Heart left ventricle (tissue), 16 donors: ENCODE measurements around the gene DSCAML1. TPM values are rescaled to one million over a fixed set of nuclear protein-coding genes. Genes with fewer than 3 reads are reported as not detected.

Source experiments
- ATAC-seq, 4 donors: fragments of 200-7000 bp; cut with Tn5 transposase; one replicate each; pipeline ENCODE4 v1.9.1; 2020 to 2022; ENCODE audit warnings: moderate library complexity in 4 of 4, mild to moderate bottlenecking in 3 of 4, moderate number of reproducible peaks in 1 of 4
- DNase-seq, 5 donors: peaks; one replicate each; pipeline ENCODE4 v3.0.0-alpha.2; 2020
- H3K27ac ChIP-seq, 12 donors: fragments of 200-600 bp; sonication (generic) in 4 of 12; one replicate each; pipeline versions ENCODE4 v1.5.0 to v1.8.0; 2016 to 2022; ENCODE audit warnings: mild to moderate bottlenecking in 2 of 12
- H3K27me3 ChIP-seq, 9 donors: fragments of 200-600 bp; sonication (generic) in 2 of 9; one replicate each; pipeline versions ENCODE4 v1.5.1 to v1.8.0; 2016 to 2022; ENCODE audit warnings: mild to moderate bottlenecking in 3 of 9
- H3K36me3 ChIP-seq, 9 donors: fragments of 200-600 bp; sonication (generic) in 2 of 9; one replicate each; pipeline versions ENCODE4 v1.5.0 to v1.8.0; 2018 to 2022; ENCODE audit warnings: mild to moderate bottlenecking in 2 of 9
- H3K4me1 ChIP-seq, 12 donors: fragments of 200-600 bp; sonication (generic) in 4 of 12; one replicate each; pipeline versions ENCODE4 v1.5.0 to v1.8.0; 2016 to 2022; ENCODE audit warnings: mild to moderate bottlenecking in 3 of 12
- H3K4me3 ChIP-seq, 12 donors: fragments of 200-600 bp; sonication (generic) in 4 of 12; one replicate each; pipeline versions ENCODE4 v1.5.0 to v1.8.0; 2017 to 2022; ENCODE audit warnings: mild to moderate bottlenecking in 9 of 12, moderate library complexity in 4 of 12
- H3K9me3 ChIP-seq, 12 donors: fragments of 200-600 bp; sonication (generic) in 4 of 12; one replicate each; pipeline versions ENCODE4 v1.5.0 to v1.8.0; 2016 to 2022; ENCODE audit warnings: mild to moderate bottlenecking in 1 of 12
- POLR2A ChIP-seq, 2 donors: fragments of 450-650 bp; IDR thresholded peaks; one replicate each; pipeline ENCODE4 v1.6.1; 2017; ENCODE audit warnings: antibody characterized with exemption in 2 of 2, mild to moderate bottlenecking in 2 of 2, moderate library complexity in 2 of 2
- WGBS, 4 donors: extraction: QIAGEN DNeasy Blood & Tissue Kit in 2 of 4; methylation state at CpG; one replicate each; pipeline versions ENCODE4 v1.1.5 to v1.1.7; 2013 to 2018; 5-methylcytosine and 5-hydroxymethylcytosine counted together
- intact Hi-C, 10 donors: fragments of 100-400 bp; cut with DNase I; formaldehyde crosslinking; loops; one replicate each; pipeline versions ENCODE4 v1.11.1 to v1.14.2; 2022
- polyA plus RNA-seq, 2 donors: library from polyadenylated mRNA; stranded (reverse); fragments of 200-250 nt; gene quantifications; one replicate each; pipeline ENCODE4 v1.2.3, GENCODE V29; 2013
- total RNA-seq, 9 donors: library from RNA; depleted of rRNA in 2 of 9; stranded (reverse); fragments of >200 nt in 2 of 9; fragmentation: NEBNext Ultra II Directional in 3 of 9; extraction: Animal tissue kit (Norgen Biotek cat#: 25700) in 3 of 9; gene quantifications; one replicate each; pipeline versions ENCODE4 v1.1.0 to v1.2.4, GENCODE V29; 2016 to 2023
- TF ChIP-seq, protein P1 (sequence below), 12 donors: fragments of 200-600 bp; sonication (generic) in 4 of 12; IDR thresholded peaks; one replicate each; pipeline versions ENCODE4 v1.5.0 to v1.8.0; 2018 to 2022; ENCODE audit warnings: antibody characterized with exemption in 12 of 12, mild to moderate bottlenecking in 5 of 12
- donor health status: ischemic (EF 13 %, LVEDD 7.1; RV severe dilation, severe dysfunction).
- donor health status: healthy with polysubstance abuse.
- donor health status: DM: no; HTN: yes; CAD: no.
- donor health status: DM: no; HTN: no; CAD: no.
- donor health status: ischemic (EF 25% LVEDD 6.9; RV normal size, moderate dysfunction).
- donor health status: ischemic (EF 25% LVEDD 5.7; RV mildly dilated, moderate dysfunction).
- donor health status: healthy.
- donor health status: DM: yes; HTN: yes; CAD: no.
- donor health status: ischemic (EF 35%, LVEDD 5.7; RV mildly dilated, moderate dysfunction).
- donor health status: nonischemic (EF 11% LVEDD 7.7; RV severe dilation, severe dysfunction).
- donor health status: DM: yes; HTN: yes; CAD: no.
- donor health status: PGD.
- donor health status: ischemic (EF 29% LVEDD 5.4; RV normal size, mild dysfunction).
- donor health status: nonischemic (EF 23%, LVEDD 6.1; RV moderate dilation, normal function).

DSCAML1 gene
- total and polyA plus RNA-seq, 11 donors, result 0.05 to 1.7 (median 0.76) TPM

GRCh38 chr11:117831661-117832415 is 34.8 kb upstream of the DSCAML1 start:
- DNase-seq, result peak in 2 of 5 donors; percentile 4 to 20
- no peak overlapping the region for H3K4me3 ChIP-seq
- no peaks in the 10 kb centered on the region for H3K9me3 ChIP-seq
- no peak overlapping the region for H3K27ac ChIP-seq
- no peak for ATAC-seq
- H3K4me1 ChIP-seq, result peaks cover 0 to 52% (median 25%) of the 10 kb centered on the region in 12 donors
- no peaks in the 10 kb centered on the region for H3K27me3 ChIP-seq
- WGBS, 4 donors, result 74 to 88% (median 83%) methylated on average over 5 to 7 of the region's 7 CpGs
- TF ChIP-seq POLR2A (IDR thresholded peaks at IDR 0.05), result no peak
- TF ChIP-seq, protein P1, sequence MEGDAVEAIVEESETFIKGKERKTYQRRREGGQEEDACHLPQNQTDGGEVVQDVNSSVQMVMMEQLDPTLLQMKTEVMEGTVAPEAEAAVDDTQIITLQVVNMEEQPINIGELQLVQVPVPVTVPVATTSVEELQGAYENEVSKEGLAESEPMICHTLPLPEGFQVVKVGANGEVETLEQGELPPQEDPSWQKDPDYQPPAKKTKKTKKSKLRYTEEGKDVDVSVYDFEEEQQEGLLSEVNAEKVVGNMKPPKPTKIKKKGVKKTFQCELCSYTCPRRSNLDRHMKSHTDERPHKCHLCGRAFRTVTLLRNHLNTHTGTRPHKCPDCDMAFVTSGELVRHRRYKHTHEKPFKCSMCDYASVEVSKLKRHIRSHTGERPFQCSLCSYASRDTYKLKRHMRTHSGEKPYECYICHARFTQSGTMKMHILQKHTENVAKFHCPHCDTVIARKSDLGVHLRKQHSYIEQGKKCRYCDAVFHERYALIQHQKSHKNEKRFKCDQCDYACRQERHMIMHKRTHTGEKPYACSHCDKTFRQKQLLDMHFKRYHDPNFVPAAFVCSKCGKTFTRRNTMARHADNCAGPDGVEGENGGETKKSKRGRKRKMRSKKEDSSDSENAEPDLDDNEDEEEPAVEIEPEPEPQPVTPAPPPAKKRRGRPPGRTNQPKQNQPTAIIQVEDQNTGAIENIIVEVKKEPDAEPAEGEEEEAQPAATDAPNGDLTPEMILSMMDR (IDR thresholded peaks at IDR 0.05), result no peak
- no peaks in the 10 kb centered on the region for H3K36me3 ChIP-seq
- intact Hi-C loops, result loop anchor here in 1 of 10 donors (5.0 kb wide), 1 partner anchor 220 kb away; no protein-coding TSS in a partner anchor

DNA sequence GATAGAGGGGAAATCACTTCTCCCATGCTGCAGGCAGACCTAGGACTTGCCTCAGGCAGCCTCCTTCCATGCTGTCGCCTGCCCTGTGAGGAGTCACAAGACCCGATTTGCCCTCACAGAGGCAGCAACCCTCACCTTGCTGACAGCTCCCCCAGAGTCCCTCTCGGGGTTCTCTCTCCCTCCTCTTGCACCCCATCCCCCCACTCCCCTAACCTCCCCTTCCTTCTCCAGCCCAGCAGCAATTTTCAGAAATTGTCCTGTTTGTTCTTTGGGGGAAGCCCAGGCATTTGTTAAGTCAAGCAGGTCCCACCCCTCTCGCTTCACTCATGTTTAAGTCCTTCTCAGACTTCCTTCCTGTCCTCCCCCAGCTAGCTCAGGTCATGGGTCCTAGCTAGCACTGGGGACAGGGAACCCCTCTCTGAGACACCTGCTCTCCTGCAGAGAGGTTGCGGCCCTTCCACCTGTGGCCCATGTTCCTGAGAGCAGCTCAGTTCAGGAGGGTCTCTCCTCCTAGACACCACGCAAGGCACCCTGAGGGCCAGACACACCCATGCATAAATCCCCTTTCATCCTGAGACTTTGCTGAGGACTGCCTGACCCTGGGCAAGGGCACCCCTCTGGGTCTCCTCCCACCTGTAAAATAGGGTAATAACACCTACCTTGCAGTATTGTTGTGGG is 33.8 kb upstream of the DSCAML1 start:
- 48 to 71% (median 63%) methylated on average over 6 of the region's 6 CpGs for WGBS, 4 donors
- intact Hi-C loops, result loop anchor here in 1 of 10 donors (5.0 kb wide), 1 partner anchor 221 kb away; no protein-coding TSS in a partner anchor
- peak in 2 of 5 donors; percentile 6 to 19 for DNase-seq
- H3K4me3 ChIP-seq, result no peak overlapping the region
- TF ChIP-seq, protein P1 (IDR thresholded peaks at IDR 0.05), result no peak
- no peak for TF ChIP-seq POLR2A (IDR thresholded peaks at IDR 0.05)
- no peaks in the 10 kb centered on the region for H3K9me3 ChIP-seq
- H3K27ac ChIP-seq, result no peak overlapping the region
- no peak for ATAC-seq
- no peaks in the 10 kb centered on the region for H3K27me3 ChIP-seq
- H3K4me1 ChIP-seq, result peaks cover 0 to 44% (median 25%) of the 10 kb centered on the region in 12 donors
- H3K36me3 ChIP-seq, result no peaks in the 10 kb centered on the region

DNA sequence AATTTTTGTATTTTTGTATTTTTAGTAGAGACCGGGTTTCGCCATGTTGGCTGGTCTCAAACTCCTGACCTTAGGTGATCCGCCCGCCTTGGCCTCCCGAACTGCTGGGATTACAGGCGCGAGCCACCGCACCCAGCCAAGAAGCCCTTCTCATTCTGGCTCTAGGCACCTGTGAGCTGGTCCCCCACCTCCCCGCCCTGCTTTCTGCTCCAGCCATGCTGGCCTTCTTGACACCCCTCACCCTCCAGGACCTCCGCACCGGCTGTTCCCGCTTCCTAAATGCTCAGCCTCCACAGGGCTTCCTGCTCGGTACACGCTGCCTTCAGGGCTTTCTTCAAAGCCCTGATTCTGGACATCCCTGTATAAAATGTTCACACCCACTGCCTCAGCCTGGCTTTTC is 33.1 kb upstream of the DSCAML1 start:
- Histone ChIP-seq H3K27me3 (no peaks in the 10 kb centered on the region), H3K4me1 (peaks cover 0 to 50% (median 30%) of the 10 kb centered on the region in 12 donors), H3K36me3 (no peaks in the 10 kb centered on the region), H3K4me3 (no peak overlapping the region), H3K9me3 (no peaks in the 10 kb centered on the region), H3K27ac (no peak overlapping the region)
- 79 to 90% (median 84%) methylated on average over 14 of the region's 14 CpGs for WGBS, 4 donors
- intact Hi-C loops, result loop anchor here in 1 of 10 donors (5.0 kb wide), 1 partner anchor 222 kb away; no protein-coding TSS in a partner anchor
- ATAC-seq (no peak), DNase-seq (peak in 2 of 5 donors; percentile 4 to 26)
- TF ChIP-seq, protein P1 (IDR thresholded peaks at IDR 0.05), result no peak
- TF ChIP-seq POLR2A (IDR thresholded peaks at IDR 0.05), result no peak

- ATAC-seq, result no peak
- Histone ChIP-seq H3K4me1 (peaks cover 0 to 58% (median 35%) of the 10 kb centered on the region in 12 donors), H3K27ac (peak overlapping the region in 4 of 12 donors; percentile 38 to 60 (median 53)), H3K4me3 (no peak overlapping the region), H3K27me3 (no peaks in the 10 kb centered on the region), H3K36me3 (no peaks in the 10 kb centered on the region), H3K9me3 (no peaks in the 10 kb centered on the region)
- peak in 3 of 5 donors; percentile 6 to 28 (median 24) for DNase-seq
- WGBS, 4 donors, result 74 to 84% (median 79%) methylated on average over 7 of the region's 7 CpGs
- TF ChIP-seq, protein P1 (IDR thresholded peaks at IDR 0.05), result no peak
- no peak for TF ChIP-seq POLR2A (IDR thresholded peaks at IDR 0.05)
- intact Hi-C loops, result no loop called here
Observed at GRCh38 chr11:117829369-117829725, 32.3 kb upstream of the DSCAML1 start.
